B cell (primary cell): ENCODE measurements around the gene PTPN14. TPM values are rescaled to one million over a fixed set of nuclear protein-coding genes. Genes with fewer than 3 reads are reported as not detected.

Experiments used
- ATAC-seq: fragments of 200-7000 bp; cut with Tn5 transposase; one replicate; pipeline ENCODE4 v1.10.0; 2021; ENCODE audit warnings: low read depth, mild to moderate bottlenecking, moderate number of reproducible peaks, moderate library complexity
- CTCF ChIA-PET: fragments of 350-600 bp; sonication (Branson Sonifier 250); formaldehyde crosslinking; loops from one replicate; lab custom pipeline; 2021; ENCODE audit warnings: antibody characterized with exemption, inconsistent platforms; lab: Charles Lee
- POLR2A ChIA-PET: fragments of 350-600 bp; sonication (Branson Sonifier 250); formaldehyde crosslinking; loops from one replicate; lab custom pipeline; 2021; ENCODE audit warnings: antibody characterized with exemption; lab: Charles Lee
- DNase-seq: peaks from one replicate; pipeline ENCODE4 v3.0.0; 2013
- H2AFZ ChIP-seq: 2 replicates; pipeline ENCODE4 v1.6.1; 2012; ENCODE audit warnings: mild to moderate bottlenecking, low read depth, low read length; ENCODE audit not compliant: insufficient read depth, poor library complexity, severe bottlenecking
- H3K27ac ChIP-seq, 2 donors: 1 replicate in 1 of 2; 2 replicates in 1 of 2; pipeline ENCODE4 v1.5.1; 2012 to 2013; ENCODE audit warnings: low read length in 2 of 2, mild to moderate bottlenecking in 2 of 2, moderate library complexity in 1 of 2
- H3K27me3 ChIP-seq, 4 experiments: fragments of 200-600 bp in 1 of 4; sonication (generic) in 1 of 4; replicated peaks in 1 of 4; 1 replicate in 2 of 4; 2 replicates in 2 of 4; pipeline versions ENCODE4 v1.6.1 to v1.7.0; 2013 to 2016; ENCODE audit warnings: low read length in 3 of 4, mild to moderate bottlenecking in 2 of 4, mixed read lengths in 1 of 4, moderate library complexity in 1 of 4; ENCODE audit not compliant: insufficient read depth in 4 of 4, control insufficient read depth in 3 of 4; ENCODE audit errors: control extremely low read depth in 1 of 4
- H3K36me3 ChIP-seq, 2 experiments: replicated peaks in 1 of 2; 1 replicate in 1 of 2; 2 replicates in 1 of 2; pipeline versions ENCODE4 v1.6.1 to v1.7.1; 2013; ENCODE audit warnings: low read length in 1 of 2; ENCODE audit not compliant: insufficient read depth in 2 of 2, control insufficient read depth in 1 of 2; ENCODE audit errors: control extremely low read depth in 1 of 2, extremely low read depth in 1 of 2
- H3K4me1 ChIP-seq, 2 donors: fragments of 200-600 bp in 1 of 2; sonication (generic) in 1 of 2; 1 replicate in 1 of 2; 2 replicates in 1 of 2; pipeline versions ENCODE4 v1.5.1 to v1.6.1; 2013 to 2017; ENCODE audit warnings: low read length in 2 of 2; ENCODE audit not compliant: control insufficient read depth in 2 of 2, insufficient read depth in 2 of 2
- H3K4me2 ChIP-seq: replicated peaks from 2 replicates; pipeline ENCODE3; 2012; ENCODE audit warnings: mild to moderate bottlenecking, low read depth, low read length; ENCODE audit not compliant: poor library complexity, severe bottlenecking
- H3K4me3 ChIP-seq, 5 experiments: fragments of 200-600 bp in 1 of 5; sonication (generic) in 1 of 5; 1 replicate in 3 of 5; 2 replicates in 2 of 5; pipeline versions ENCODE4 v1.5.1 to v1.7.0; 2011 to 2016; ENCODE audit warnings: low read length in 4 of 5, mild to moderate bottlenecking in 4 of 5, low read depth in 2 of 5, control low read depth in 1 of 5, moderate library complexity in 1 of 5; ENCODE audit not compliant: insufficient read depth in 1 of 5; ENCODE audit errors: control extremely low read depth in 1 of 5, extremely low read depth in 1 of 5
- H3K79me2 ChIP-seq: fragments of 200-600 bp; sonication (generic); one replicate; pipeline ENCODE4 v1.6.0; 2016; ENCODE audit warnings: low read length; ENCODE audit not compliant: control insufficient read depth, insufficient read depth
- H3K9ac ChIP-seq: fragments of 200-600 bp; sonication (generic); 2 replicates; pipeline ENCODE4 v1.6.1; 2017; ENCODE audit warnings: mild to moderate bottlenecking, low read length, moderate library complexity
- H3K9me3 ChIP-seq, 3 donors: one replicate each; pipeline versions ENCODE4 v1.6.1 to v1.7.1; 2013; ENCODE audit warnings: low read length in 2 of 3; ENCODE audit not compliant: control insufficient read depth in 2 of 3, insufficient read depth in 1 of 3; ENCODE audit errors: control extremely low read depth in 1 of 3
- H4K20me1 ChIP-seq: 2 replicates; pipeline ENCODE4 v1.6.0; 2012; ENCODE audit warnings: mild to moderate bottlenecking, low read length; ENCODE audit not compliant: insufficient read depth, control insufficient read depth, poor library complexity, severe bottlenecking
- H3K27ac Mint-ChIP-seq: one replicate; pipeline ENCODE4 v1.8.0; 2021; ENCODE audit warnings: mixed read lengths
- H3K27me3 Mint-ChIP-seq: one replicate; pipeline ENCODE4 v1.8.0; 2021; ENCODE audit warnings: mixed read lengths
- H3K4me1 Mint-ChIP-seq: one replicate; pipeline ENCODE4 v1.8.0; 2021; ENCODE audit warnings: mixed read lengths
- H3K4me3 Mint-ChIP-seq: one replicate; pipeline ENCODE4 v1.8.0; 2021; ENCODE audit warnings: mixed read lengths
- H3K9me3 Mint-ChIP-seq: one replicate; pipeline ENCODE4 v1.8.0; 2022; ENCODE audit warnings: mixed read lengths; ENCODE audit not compliant: insufficient read depth
- CTCF ChIP-seq: fragments of 200-600 bp; IDR thresholded peaks from one replicate; pipeline ENCODE4 v1.8.0; 2022; ENCODE audit warnings: antibody characterized with exemption, mild to moderate bottlenecking
- EZH2 ChIP-seq: IDR thresholded peaks from 2 replicates; pipeline ENCODE4 v1.6.1; 2012; ENCODE audit warnings: borderline replicate concordance, low read depth, mild to moderate bottlenecking, moderate library complexity, low read length; ENCODE audit not compliant: insufficient read depth, poor library complexity, severe bottlenecking
- WGBS: methylation state at CpG from one replicate; pipeline ENCODE4 v1.1.5; 2013; ENCODE audit warnings: missing lambda C conversion rate; ENCODE audit not compliant: insufficient coverage; 5-methylcytosine and 5-hydroxymethylcytosine counted together
- intact Hi-C: fragments of 100-400 bp; cut with micrococcal nuclease; formaldehyde crosslinking; loops from one replicate; pipeline ENCODE4 v1.10.0; 2022
- polyA plus RNA-seq: library from polyadenylated mRNA; depleted of rRNA; stranded (reverse); fragments of >200 nt; gene quantifications from 2 replicates; pipeline ENCODE4 v1.2.3, GENCODE V29; 2012
- total RNA-seq, 2 donors: library from RNA; stranded (reverse); fragments of 120-200 nt in 1 of 2; gene quantifications; 1 replicate in 1 of 2; 2 replicates in 1 of 2; pipeline versions ENCODE4 v1.2.3 to v1.2.4, GENCODE V29; 2013 to 2022

Gene PTPN14
- total and polyA plus RNA-seq, 2 donors (not counting 1 experiment from before 2014, with no cell fraction given): under 0.01 TPM; not detected in 1

GRCh38 chr1:214441119-214441518, 110.3 kb downstream of the PTPN14 start:
- intact Hi-C loops: no loop called here

More at GRCh38 chr1:214441119-214441518, 110.3 kb downstream of the PTPN14 start:
- Histone ChIP-seq H4K20me1 (no peaks in the 10 kb centered on the region), H3K4me2 (no peak overlapping the region), H3K36me3 (no peaks in the 10 kb centered on the region), H3K27me3 (peaks cover 0 to 3% (median 0%) of the 10 kb centered on the region in 4 experiments), H3K9me3 (no peaks in the 10 kb centered on the region), H2AFZ (no peak overlapping the region), H3K9ac (no peak overlapping the region), H3K4me1 (peaks cover 0 to 6% of the 10 kb centered on the region in 2 donors), H3K79me2 (no peaks in the 10 kb centered on the region), H3K27ac (no peak overlapping the region), H3K4me3 (no peak overlapping the region)
- ATAC-seq (no peak), DNase-seq (no peak)
- ChIA-PET POLR2A (no interaction called here), CTCF (no interaction called here)
- H3K9me3 Mint-ChIP-seq: no peaks in the 10 kb centered on the region
- peaks cover 15% of the 10 kb centered on the region for H3K27me3 Mint-ChIP-seq
- no peak for TF ChIP-seq CTCF
- TF ChIP-seq EZH2: no peak
- no peak overlapping the region for H3K4me3 Mint-ChIP-seq
- no CpG with 5 or more reads among the region's 3 CpGs for WGBS
- peaks cover 11% of the 10 kb centered on the region for H3K4me1 Mint-ChIP-seq
- no peak overlapping the region for H3K27ac Mint-ChIP-seq
